Measurements from ENCODE around the gene MFAP4. TPM values are rescaled to one million over a fixed set of nuclear protein-coding genes. Genes with fewer than 3 reads are reported as not detected.

MFAP4 gene
- polyA plus RNA-seq, 3 donors, result 0.12 to 0.73 (median 0.12) TPM

- H4K20me1 ChIP-seq (ENCODE audit: insufficient read depth, low read length), result no peaks in the 10 kb centered on the region
- H3K9me3 ChIP-seq (replicated peaks in 1 of 2; ENCODE audit: control insufficient read depth in 1 of 2, insufficient read depth in 1 of 2, low read length in 2 of 2), result no peaks in the 10 kb centered on the region
- peak overlapping the region; percentile 91 to 98 (median 97) for H3K27ac Mint-ChIP-seq
- H3K27me3 Mint-ChIP-seq (ENCODE audit: low read depth in 3 of 3), result peaks cover 0 to 4% (median 2%) of the 10 kb centered on the region in 3 donors
- TF ChIP-seq, protein P1, sequence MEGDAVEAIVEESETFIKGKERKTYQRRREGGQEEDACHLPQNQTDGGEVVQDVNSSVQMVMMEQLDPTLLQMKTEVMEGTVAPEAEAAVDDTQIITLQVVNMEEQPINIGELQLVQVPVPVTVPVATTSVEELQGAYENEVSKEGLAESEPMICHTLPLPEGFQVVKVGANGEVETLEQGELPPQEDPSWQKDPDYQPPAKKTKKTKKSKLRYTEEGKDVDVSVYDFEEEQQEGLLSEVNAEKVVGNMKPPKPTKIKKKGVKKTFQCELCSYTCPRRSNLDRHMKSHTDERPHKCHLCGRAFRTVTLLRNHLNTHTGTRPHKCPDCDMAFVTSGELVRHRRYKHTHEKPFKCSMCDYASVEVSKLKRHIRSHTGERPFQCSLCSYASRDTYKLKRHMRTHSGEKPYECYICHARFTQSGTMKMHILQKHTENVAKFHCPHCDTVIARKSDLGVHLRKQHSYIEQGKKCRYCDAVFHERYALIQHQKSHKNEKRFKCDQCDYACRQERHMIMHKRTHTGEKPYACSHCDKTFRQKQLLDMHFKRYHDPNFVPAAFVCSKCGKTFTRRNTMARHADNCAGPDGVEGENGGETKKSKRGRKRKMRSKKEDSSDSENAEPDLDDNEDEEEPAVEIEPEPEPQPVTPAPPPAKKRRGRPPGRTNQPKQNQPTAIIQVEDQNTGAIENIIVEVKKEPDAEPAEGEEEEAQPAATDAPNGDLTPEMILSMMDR (IDR thresholded peaks at IDR 0.05), result no peak
- peak overlapping the region; percentile 26 to 45 for H3K4me3 Mint-ChIP-seq
- H3K36me3 Mint-ChIP-seq, result peaks cover 56 to 60% of the 10 kb centered on the region in 2 donors
- H3K9ac ChIP-seq (ENCODE audit: insufficient read depth, low read length, poor library complexity, severe bottlenecking), result no peak overlapping the region
- peak overlapping the region in 1 of 3 experiments; percentile 5 for H3K4me3 ChIP-seq (replicated peaks in 1 of 3; ENCODE audit: low read depth in 2 of 3, low read length in 3 of 3)
- peaks cover 46 to 47% of the 10 kb centered on the region in 2 donors for H3K36me3 ChIP-seq (replicated peaks in 1 of 2; ENCODE audit: control insufficient read depth in 1 of 2, insufficient read depth in 2 of 2, low read length in 2 of 2)
- no peaks in the 10 kb centered on the region for H3K27me3 ChIP-seq (ENCODE audit: control insufficient read depth in 2 of 2, insufficient read depth in 2 of 2, low read length in 2 of 2)
- peak in 2 of 3 donors; percentile 27 to 28 for DNase-seq
- H3K9me3 Mint-ChIP-seq, result peaks cover 0 to 2% (median 0%) of the 10 kb centered on the region in 7 donors
- peaks cover 63 to 65% of the 10 kb centered on the region in 2 donors for H3K4me1 ChIP-seq (ENCODE audit: control insufficient read depth in 1 of 2, insufficient read depth in 2 of 2, low read length in 2 of 2)
- peaks cover 22% of the 10 kb centered on the region for H3K79me2 ChIP-seq (ENCODE audit: insufficient read depth, low read length)
- no peak overlapping the region for H2AFZ ChIP-seq (ENCODE audit: insufficient read depth, low read depth, low read length, poor library complexity, severe bottlenecking)
- H3K4me2 ChIP-seq (replicated peaks; ENCODE audit: extremely low read depth, low read length, poor library complexity, severe bottlenecking), result no peak overlapping the region
- intact Hi-C loops (cut with micrococcal nuclease), result loop anchor here in 1 of 2 donors (5.0 kb wide), 1 partner anchor 32 kb away; no protein-coding TSS in a partner anchor
- peaks cover 65% of the 10 kb centered on the region for H3K4me1 Mint-ChIP-seq
- 17% methylated on average over 16 of the region's 16 CpGs for WGBS (ENCODE audit: insufficient coverage)
- H3K27ac ChIP-seq (ENCODE audit: low read depth in 1 of 2, low read length in 2 of 2), result peak overlapping the region; percentile 67 to 85
These were observed 2.1 kb downstream of the MFAP4 start for GRCh38 chr17:19384723-19385391.

- Mint-ChIP-seq H3K4me3 (no peak overlapping the region), H3K27ac (peak overlapping the region; percentile 91 to 98 (median 97)), H3K4me1 (peaks cover 63% of the 10 kb centered on the region), H3K27me3 (ENCODE audit: low read depth in 3 of 3) (peaks cover under 1 to 4% (median 2%) of the 10 kb centered on the region in 3 donors), H3K9me3 (peaks cover 0 to 2% (median 0%) of the 10 kb centered on the region in 7 donors), H3K36me3 (peaks cover 60 to 67% of the 10 kb centered on the region in 2 donors)
- H3K27ac ChIP-seq (ENCODE audit: low read depth in 1 of 2, low read length in 2 of 2), result peak overlapping the region; percentile 67 to 85
- 96% methylated on average over 6 of the region's 6 CpGs for WGBS (ENCODE audit: insufficient coverage)
- peaks cover 49 to 55% of the 10 kb centered on the region in 2 donors for H3K36me3 ChIP-seq (replicated peaks in 1 of 2; ENCODE audit: control insufficient read depth in 1 of 2, insufficient read depth in 2 of 2, low read length in 2 of 2)
- peaks cover 31% of the 10 kb centered on the region for H3K79me2 ChIP-seq (ENCODE audit: insufficient read depth, low read length)
- no peak overlapping the region for H2AFZ ChIP-seq (ENCODE audit: insufficient read depth, low read depth, low read length, poor library complexity, severe bottlenecking)
- H3K4me3 ChIP-seq (replicated peaks in 1 of 3; ENCODE audit: low read depth in 2 of 3, low read length in 3 of 3), result no peak overlapping the region
- no peak overlapping the region for H3K9ac ChIP-seq (ENCODE audit: insufficient read depth, low read length, poor library complexity, severe bottlenecking)
- no peaks in the 10 kb centered on the region for H4K20me1 ChIP-seq (ENCODE audit: insufficient read depth, low read length)
- H3K27me3 ChIP-seq (ENCODE audit: control insufficient read depth in 2 of 2, insufficient read depth in 2 of 2, low read length in 2 of 2), result no peaks in the 10 kb centered on the region
- intact Hi-C loops (cut with micrococcal nuclease), result loop anchor here in 1 of 2 donors (5.0 kb wide), 1 partner anchor 33 kb away; no protein-coding TSS in a partner anchor
- no peaks in the 10 kb centered on the region for H3K9me3 ChIP-seq (replicated peaks in 1 of 2; ENCODE audit: control insufficient read depth in 1 of 2, insufficient read depth in 1 of 2, low read length in 2 of 2)
- peaks cover 63 to 65% of the 10 kb centered on the region in 2 donors for H3K4me1 ChIP-seq (ENCODE audit: control insufficient read depth in 1 of 2, insufficient read depth in 2 of 2, low read length in 2 of 2)
- DNase-seq, result no peak
- H3K4me2 ChIP-seq (replicated peaks; ENCODE audit: extremely low read depth, low read length, poor library complexity, severe bottlenecking), result no peak overlapping the region
- TF ChIP-seq, protein P1 (IDR thresholded peaks at IDR 0.05), result no peak
These were observed 3.1 kb downstream of the MFAP4 start for GRCh38 chr17:19383681-19384470.
